Brain microvascular endothelial cell (primary cell): Measurements from ENCODE around the gene GHDC.

Experiments
- DNase-seq: peaks from one replicate; pipeline ENCODE4 v3.0.0-alpha.2; 2020
- H3K27ac ChIP-seq: fragments of 250-450 bp; sonication (Bioruptor Pico); 2 replicates; pipeline ENCODE4 v1.5.1; 2020; ENCODE audit warnings: mild to moderate bottlenecking, moderate library complexity
- H3K27me3 ChIP-seq: fragments of 250-450 bp; sonication (Bioruptor Pico); replicated peaks from 2 replicates; pipeline ENCODE4 v1.5.1; 2020; ENCODE audit warnings: mild to moderate bottlenecking
- H3K36me3 ChIP-seq: fragments of 250-450 bp; sonication (Bioruptor Pico); replicated peaks from 2 replicates; pipeline ENCODE4 v1.5.1; 2020; ENCODE audit warnings: mild to moderate bottlenecking
- H3K4me3 ChIP-seq: 2 replicates; pipeline ENCODE4 v1.5.1; 2011; ENCODE audit warnings: low read depth, mild to moderate bottlenecking, control low read depth, low read length, moderate library complexity
- CTCF ChIP-seq: IDR thresholded peaks from 2 replicates; pipeline ENCODE4 v1.5.1; 2011; ENCODE audit warnings: low read depth, mild to moderate bottlenecking, moderate library complexity, low read length, control low read depth, inconsistent platforms; ENCODE audit errors: missing control alignments
- in situ Hi-C: cut with HindIII; loops from 2 replicates; pipeline ENCODE4 v1.10.0; 2017; ENCODE audit warnings: low sequenced_read_pairs, low pct_ligation_motif_present

The GHDC gene

GRCh38 chr17:42199416-42200011 is 5.2 kb upstream of the GHDC start:
- DNase-seq, result no peak
- H3K27me3 ChIP-seq, result no peaks in the 10 kb centered on the region
- no peak overlapping the region for H3K4me3 ChIP-seq
- H3K27ac ChIP-seq, result no peak overlapping the region
- TF ChIP-seq CTCF, result no peak
- in situ Hi-C loops, result no loop called here
- peaks cover 27% of the 10 kb centered on the region for H3K36me3 ChIP-seq

- in situ Hi-C loops, result no loop called here
- no peak overlapping the region for H3K4me3 ChIP-seq
- no peak overlapping the region for H3K27ac ChIP-seq
- no peak for DNase-seq
- no peak for TF ChIP-seq CTCF
- peaks cover 20% of the 10 kb centered on the region for H3K36me3 ChIP-seq
- H3K27me3 ChIP-seq, result no peaks in the 10 kb centered on the region
Measured at GRCh38 chr17:42198897-42199296, 4.6 kb upstream of the GHDC start.

- in situ Hi-C loops, result no loop called here
- no peak overlapping the region for H3K27ac ChIP-seq
- DNase-seq, result no peak
- H3K36me3 ChIP-seq, result peaks cover 15% of the 10 kb centered on the region
- no peaks in the 10 kb centered on the region for H3K27me3 ChIP-seq
- no peak overlapping the region for H3K4me3 ChIP-seq
- no peak for TF ChIP-seq CTCF
Measured at GRCh38 chr17:42197564-42198156, 3.4 kb upstream of the GHDC start.

DNA sequence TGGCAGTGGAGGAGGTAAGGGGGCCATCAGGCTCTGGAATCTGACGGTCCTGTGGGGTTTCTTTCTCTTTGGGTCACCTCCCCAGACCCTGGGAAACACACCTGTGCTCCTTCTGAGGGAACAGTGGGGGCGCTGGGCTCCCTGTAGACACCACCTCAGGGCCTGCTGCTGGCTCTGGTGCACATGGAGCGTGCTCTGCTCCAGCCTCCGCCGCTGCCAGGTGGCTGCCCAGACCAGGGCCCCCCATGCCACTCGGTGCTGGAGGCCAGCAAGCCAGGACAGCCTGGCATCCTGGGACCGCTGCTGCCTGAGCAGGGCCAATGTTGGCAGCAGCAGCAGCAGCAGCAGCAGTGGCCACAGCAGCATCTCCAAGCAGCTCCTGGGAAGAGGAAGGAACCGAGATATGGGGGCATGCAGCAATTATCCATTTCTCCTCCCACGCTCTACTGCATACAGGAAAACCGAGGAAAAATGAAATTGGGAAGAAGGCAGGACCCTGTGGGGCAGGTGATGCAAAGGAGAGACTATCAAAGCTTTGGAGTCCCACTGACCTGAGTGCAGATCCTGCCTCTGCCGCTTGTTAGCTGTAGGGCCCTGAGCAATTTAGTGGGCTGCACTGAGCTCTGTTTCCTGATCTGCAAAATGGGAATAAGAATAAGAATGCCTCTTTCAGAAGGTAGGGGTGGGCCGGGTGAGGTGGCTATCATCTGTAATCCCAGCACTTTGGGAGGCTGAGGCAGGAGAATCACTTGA is 902 bp downstream of the GHDC start:
- no peak for TF ChIP-seq CTCF
- peak overlapping the region; percentile 74 for H3K4me3 ChIP-seq
- no peaks in the 10 kb centered on the region for H3K27me3 ChIP-seq
- H3K27ac ChIP-seq, result no peak overlapping the region
- no peak for DNase-seq
- no peaks in the 10 kb centered on the region for H3K36me3 ChIP-seq
- in situ Hi-C loops, result no loop called here

GRCh38 chr17:42192189-42193126 is 1.8 kb downstream of the GHDC start:
- no peak for TF ChIP-seq CTCF
- no peaks in the 10 kb centered on the region for H3K27me3 ChIP-seq
- H3K27ac ChIP-seq, result no peak overlapping the region
- in situ Hi-C loops, result no loop called here
- H3K4me3 ChIP-seq, result no peak overlapping the region
- no peaks in the 10 kb centered on the region for H3K36me3 ChIP-seq
- DNase-seq, result no peak
